Measurements from ENCODE around the gene DUSP11.
"Not testable (repeated sequence)": the region's sequence is repeated elsewhere in the genome, so short reads cannot be mapped to it uniquely, and the experiment has no call there.

Gene DUSP11

GRCh38 chr2:73770725-73771124, 9.2 kb downstream of the DUSP11 start:
- no peak for DNase-seq

GRCh38 chr2:73766994-73767393, 12.9 kb downstream of the DUSP11 start:
- no peak for DNase-seq

GRCh38 chr2:73766349-73766748, 13.6 kb downstream of the DUSP11 start:
- DNase-seq: no peak

GRCh38 chr2:73764945-73765344, 15.0 kb downstream of the DUSP11 start:
- DNase-seq: no peak

GRCh38 chr2:73762571-73762970, 17.3 kb downstream of the DUSP11 start:
- no peak for DNase-seq

GRCh38 chr2:73759904-73760303, 20.0 kb downstream of the DUSP11 start:
- DNase-seq: no peak

GRCh38 chr2:73759285-73759764, 20.6 kb downstream of the DUSP11 start:
- DNase-seq: no peak

- DNase-seq: not testable (repeated sequence)
Measured at GRCh38 chr2:73754332-73754731, 25.6 kb downstream of the DUSP11 start.

GRCh38 chr2:73749314-73749713, 30.6 kb downstream of the DUSP11 start:
- no peak for DNase-seq

- DNase-seq: no peak
Measured at GRCh38 chr2:73746877-73747208, 33.1 kb downstream of the DUSP11 start.

GRCh38 chr2:73746015-73746876, 33.7 kb downstream of the DUSP11 start:
- no peak for DNase-seq

- no peak for DNase-seq
Measured at GRCh38 chr2:73740767-73741166, 39.1 kb downstream of the DUSP11 start.

- no peak for DNase-seq
Measured at GRCh38 chr2:73739101-73739500, 40.8 kb downstream of the DUSP11 start.

- DNase-seq: peak; percentile 95
Measured at GRCh38 chr2:73736855-73737779, 42.8 kb downstream of the DUSP11 start, which contains the start of gene TPRKB. Gene TPRKB (minus strand): TSS chr2:73737345. CDS start chr2:73734569, 2,776 bp downstream.

GRCh38 chr2:73736378-73736777, 43.5 kb downstream of the DUSP11 start:
- no peak for DNase-seq

GRCh38 chr2:73730810-73731209, 49.1 kb downstream of the DUSP11 start:
- no peak for DNase-seq

GRCh38 chr2:73728711-73729110, 51.2 kb downstream of the DUSP11 start:
- no peak for DNase-seq

GRCh38 chr2:73728043-73728442, 51.9 kb downstream of the DUSP11 start:
- no peak for DNase-seq

- not testable (repeated sequence) for DNase-seq
Measured at GRCh38 chr2:73726657-73727056, 53.2 kb downstream of the DUSP11 start.

- DNase-seq: no peak
Measured at GRCh38 chr2:73718851-73719621, 60.9 kb downstream of the DUSP11 start.

GRCh38 chr2:73718421-73718820, 61.5 kb downstream of the DUSP11 start:
- no peak for DNase-seq

GRCh38 chr2:73717695-73718094, 62.2 kb downstream of the DUSP11 start:
- not testable (repeated sequence) for DNase-seq

GRCh38 chr2:73717251-73717606, 62.7 kb downstream of the DUSP11 start:
- DNase-seq: no peak
